ENCODE measurements around the gene SCUBE1.

- TF ChIP-seq, protein P1, sequence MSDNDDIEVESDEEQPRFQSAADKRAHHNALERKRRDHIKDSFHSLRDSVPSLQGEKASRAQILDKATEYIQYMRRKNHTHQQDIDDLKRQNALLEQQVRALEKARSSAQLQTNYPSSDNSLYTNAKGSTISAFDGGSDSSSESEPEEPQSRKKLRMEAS (IDR thresholded peaks at IDR 0.05): no peak
- TF ChIP-seq CTCF (IDR thresholded peaks at IDR 0.05 in 2 of 3, conservative IDR thresholded peaks at IDR 0.05 in 1 of 3; ENCODE audit: borderline replicate concordance in 1 of 3, insufficient read depth in 1 of 3, low read depth in 2 of 3, low read length in 2 of 3) (no peak), POLR2A (IDR thresholded peaks at IDR 0.05; ENCODE audit: borderline replicate concordance, extremely low read depth, insufficient read depth, insufficient read length) (no peak), ATF3 (IDR thresholded peaks at IDR 0.05) (no peak), YY1 (IDR thresholded peaks at IDR 0.05; ENCODE audit: extremely low read depth, insufficient replicate concordance, low read depth, low read length) (no peak), SIN3A (IDR thresholded peaks at IDR 0.05; ENCODE audit: low read depth) (no peak)
Measured at GRCh38 chr22:43325176-43325575, 18.0 kb downstream of the SCUBE1 start.

Measured in HCT116 (cell line).